Hepatocyte (in vitro differentiated cells): ENCODE measurements around the gene PIK3AP1. TPM values are rescaled to one million over a fixed set of nuclear protein-coding genes. Genes with fewer than 3 reads are reported as not detected.

Experiments
- DNase-seq: peaks from one replicate; pipeline ENCODE4 v3.0.0-alpha.2; 2016; ENCODE audit warnings: low spot score
- H2AFZ ChIP-seq: fragments of 200-600 bp; sonication (generic); 2 replicates; pipeline ENCODE4 v1.6.0; 2016; ENCODE audit warnings: antibody characterized with exemption, mild to moderate bottlenecking
- H3K27ac ChIP-seq: fragments of 200-600 bp; sonication (generic); 2 replicates; pipeline ENCODE4 v1.5.1; 2016; ENCODE audit warnings: mild to moderate bottlenecking
- H3K27me3 ChIP-seq: fragments of 200-600 bp; sonication (generic); 2 replicates; pipeline ENCODE4 v1.6.1; 2016
- H3K36me3 ChIP-seq: fragments of 200-600 bp; sonication (generic); replicated peaks from 2 replicates; pipeline ENCODE4 v1.5.1; 2016; ENCODE audit warnings: low read depth; ENCODE audit not compliant: insufficient read depth
- H3K4me1 ChIP-seq: fragments of 200-600 bp; sonication (generic); 2 replicates; pipeline ENCODE4 v1.5.1; 2016; ENCODE audit warnings: mild to moderate bottlenecking, moderate library complexity; ENCODE audit not compliant: insufficient read depth
- H3K4me2 ChIP-seq: fragments of 200-600 bp; sonication (generic); 2 replicates; pipeline ENCODE4 v1.6.0; 2016
- H3K4me3 ChIP-seq: fragments of 200-600 bp; sonication (generic); 2 replicates; pipeline ENCODE4 v1.5.1; 2016; ENCODE audit warnings: mild to moderate bottlenecking
- H3K79me2 ChIP-seq: fragments of 200-600 bp; sonication (generic); 2 replicates; pipeline ENCODE4 v1.6.0; 2017; ENCODE audit warnings: mild to moderate bottlenecking
- H3K9me2 ChIP-seq: fragments of 200-600 bp; sonication (generic); replicated peaks from 2 replicates; pipeline ENCODE4 v1.6.0; 2017; ENCODE audit warnings: mild to moderate bottlenecking; ENCODE audit not compliant: insufficient read depth
- H3K9me3 ChIP-seq: fragments of 200-600 bp; sonication (generic); 2 replicates; pipeline ENCODE4 v1.5.1; 2016; ENCODE audit warnings: low read depth, mild to moderate bottlenecking
- H4K20me1 ChIP-seq: fragments of 200-600 bp; sonication (generic); 2 replicates; pipeline ENCODE4 v1.6.0; 2016; ENCODE audit warnings: mild to moderate bottlenecking; ENCODE audit not compliant: insufficient read depth, poor library complexity, severe bottlenecking
- CTCF ChIP-seq: fragments of 200-600 bp; sonication (generic); IDR thresholded peaks from 2 replicates; pipeline ENCODE4 v1.5.1; 2016; ENCODE audit warnings: antibody characterized with exemption, mild to moderate bottlenecking; ENCODE audit not compliant: poor library complexity
- EZH2 ChIP-seq: fragments of 200-600 bp; sonication (generic); IDR thresholded peaks from 2 replicates; pipeline ENCODE4 v1.6.1; 2016; ENCODE audit warnings: antibody characterized with exemption, mild to moderate bottlenecking, borderline replicate concordance
- EZH2phosphoT487 ChIP-seq: fragments of 200-600 bp; sonication (generic); IDR thresholded peaks from one replicate; pipeline ENCODE4 v1.6.1; 2018; ENCODE audit warnings: antibody characterized with exemption, mild to moderate bottlenecking, low read depth, moderate library complexity; ENCODE audit not compliant: unreplicated experiment, severe bottlenecking
- WGBS: methylation state at CpG from one replicate; pipeline ENCODE4 v1.1.6; 2016; ENCODE audit warnings: low lambda C conversion rate; ENCODE audit errors: missing lambda C conversion rate; 5-methylcytosine and 5-hydroxymethylcytosine counted together
- polyA plus RNA-seq: library from polyadenylated mRNA; unstranded; fragments of >200 nt; fragmentation: Nextera tagmentation; extraction: Ambion mirVana; gene quantifications from 2 replicates; pipeline ENCODE4 v1.2.1, GENCODE V29; 2016
- total RNA-seq: library from RNA; depleted of rRNA; stranded (reverse); fragments of >200 nt; gene quantifications from 2 replicates; pipeline ENCODE4 v1.2.3, GENCODE V29; 2014

PIK3AP1 gene
- total and polyA plus RNA-seq, 2 experiments from 2014 or later, result 2.5 to 8.4 TPM

- TF ChIP-seq EZH2phosphoT487, result no peak
- no peak for TF ChIP-seq CTCF
- TF ChIP-seq EZH2, result no peak
- Histone ChIP-seq H2AFZ (no peak overlapping the region), H3K9me3 (no peaks in the 10 kb centered on the region), H3K9me2 (no peaks in the 10 kb centered on the region), H3K27ac (no peak overlapping the region), H3K27me3 (no peaks in the 10 kb centered on the region), H3K4me2 (no peak overlapping the region), H3K36me3 (no peaks in the 10 kb centered on the region), H3K4me1 (peaks cover 28% of the 10 kb centered on the region), H3K79me2 (no peaks in the 10 kb centered on the region), H3K4me3 (no peak overlapping the region), H4K20me1 (no peaks in the 10 kb centered on the region)
- 96% methylated on average over 1 of the region's 1 CpG for WGBS
- DNase-seq, result no peak
These were observed 128.4 kb downstream of the PIK3AP1 start for GRCh38 chr10:96591946-96592345.

- 76% methylated on average over 5 of the region's 5 CpGs for WGBS
- Histone ChIP-seq H4K20me1 (peaks cover 22% of the 10 kb centered on the region), H3K27me3 (no peaks in the 10 kb centered on the region), H3K36me3 (no peaks in the 10 kb centered on the region), H3K4me3 (no peak overlapping the region), H3K9me2 (no peaks in the 10 kb centered on the region), H3K27ac (peak overlapping the region; percentile 100), H3K4me2 (peak overlapping the region; percentile 73), H2AFZ (no peak overlapping the region), H3K79me2 (peaks cover 29% of the 10 kb centered on the region), H3K4me1 (peaks cover 23% of the 10 kb centered on the region), H3K9me3 (no peaks in the 10 kb centered on the region)
- TF ChIP-seq EZH2 (no peak), CTCF (no peak), EZH2phosphoT487 (no peak)
- DNase-seq, result no peak
These were observed 131.5 kb downstream of the PIK3AP1 start for GRCh38 chr10:96588616-96589419.

- no peak overlapping the region for H3K4me3 ChIP-seq
- peak overlapping the region; percentile 73 for H3K4me2 ChIP-seq
- H3K36me3 ChIP-seq, result no peaks in the 10 kb centered on the region
- H3K27ac ChIP-seq, result peak overlapping the region; percentile 100
- no peaks in the 10 kb centered on the region for H3K9me2 ChIP-seq
- H4K20me1 ChIP-seq, result peaks cover 29% of the 10 kb centered on the region
- peak overlapping the region; percentile 43 for H2AFZ ChIP-seq
- peaks cover 23% of the 10 kb centered on the region for H3K4me1 ChIP-seq
- WGBS, result 63% methylated on average over 4 of the region's 4 CpGs
- no peaks in the 10 kb centered on the region for H3K9me3 ChIP-seq
- DNase-seq, result no peak
- H3K79me2 ChIP-seq, result peaks cover 36% of the 10 kb centered on the region
- no peaks in the 10 kb centered on the region for H3K27me3 ChIP-seq
- TF ChIP-seq EZH2phosphoT487, result no peak
- TF ChIP-seq CTCF, result no peak
- TF ChIP-seq EZH2, result no peak
These were observed 132.2 kb downstream of the PIK3AP1 start for GRCh38 chr10:96588060-96588554.
